Smooth muscle cell (in vitro differentiated cells): ENCODE results near the gene MMP23B. TPM values are rescaled to one million over a fixed set of nuclear protein-coding genes. Genes with fewer than 3 reads are reported as not detected.
"Not testable (repeated sequence)": the region's sequence is repeated elsewhere in the genome, so short reads cannot be mapped to it uniquely, and the experiment has no call there.

ENCODE experiments used
- DNase-seq: peaks from one replicate; lab custom pipeline; 2025; ENCODE audit not compliant: unreplicated experiment; lab: John Stamatoyannopoulos, UW
- H2AFZ ChIP-seq: fragments of 200-600 bp; sonication (generic); 2 replicates; pipeline ENCODE4 v1.6.0; 2016; ENCODE audit warnings: antibody characterized with exemption, low read depth, mild to moderate bottlenecking
- H3F3A ChIP-seq: fragments of 200-600 bp; sonication (generic); 2 replicates; pipeline ENCODE4 v1.6.0; 2017; ENCODE audit warnings: antibody characterized with exemption, low read depth
- H3K27ac ChIP-seq: fragments of 200-600 bp; sonication (generic); 2 replicates; pipeline ENCODE4 v1.5.1; 2016; ENCODE audit warnings: low read depth, mild to moderate bottlenecking
- H3K27me3 ChIP-seq: fragments of 200-600 bp; sonication (generic); 2 replicates; pipeline ENCODE4 v1.6.1; 2016; ENCODE audit warnings: low read depth, mild to moderate bottlenecking
- H3K36me3 ChIP-seq: fragments of 200-600 bp; sonication (generic); 2 replicates; pipeline ENCODE4 v1.5.1; 2016; ENCODE audit warnings: low read depth
- H3K4me1 ChIP-seq: fragments of 200-600 bp; sonication (generic); 2 replicates; pipeline ENCODE4 v1.5.1; 2016; ENCODE audit warnings: low read depth
- H3K4me2 ChIP-seq: fragments of 200-600 bp; sonication (generic); 2 replicates; pipeline ENCODE4 v1.6.0; 2016; ENCODE audit warnings: mild to moderate bottlenecking
- H3K4me3 ChIP-seq: fragments of 200-600 bp; sonication (generic); 2 replicates; pipeline ENCODE4 v1.5.1; 2016; ENCODE audit warnings: mild to moderate bottlenecking
- H3K79me2 ChIP-seq: fragments of 200-600 bp; sonication (generic); 2 replicates; pipeline ENCODE4 v1.6.0; 2016; ENCODE audit warnings: low read depth, mild to moderate bottlenecking
- H3K9ac ChIP-seq: fragments of 200-600 bp; sonication (generic); 2 replicates; pipeline ENCODE4 v1.6.0; 2016; ENCODE audit warnings: low read depth
- H3K9me3 ChIP-seq: fragments of 200-600 bp; sonication (generic); replicated peaks from 2 replicates; pipeline ENCODE4 v1.5.1; 2016; ENCODE audit warnings: low read depth
- H4K20me1 ChIP-seq: fragments of 200-600 bp; sonication (generic); 2 replicates; pipeline ENCODE4 v1.6.0; 2016; ENCODE audit warnings: low read depth
- CTCF ChIP-seq: fragments of 200-600 bp; sonication (generic); IDR thresholded peaks from 2 replicates; pipeline ENCODE4 v1.5.1; 2017; ENCODE audit warnings: borderline replicate concordance, mild to moderate bottlenecking, antibody characterized with exemption; ENCODE audit not compliant: insufficient read depth, poor library complexity, severe bottlenecking
- WGBS: methylation state at CpG from one replicate; pipeline ENCODE4 v1.1.7; 2016; ENCODE audit warnings: low lambda C conversion rate; 5-methylcytosine and 5-hydroxymethylcytosine counted together
- polyA plus RNA-seq: library from polyadenylated mRNA; unstranded; fragments of >200 nt; fragmentation: Nextera tagmentation; extraction: Ambion mirVana; gene quantifications from 2 replicates; pipeline ENCODE4 v1.2.1, GENCODE V29; 2016
- total RNA-seq: library from RNA; depleted of rRNA; stranded (reverse); fragments of >200 nt; gene quantifications from 2 replicates; pipeline ENCODE4 v1.2.3, GENCODE V29; 2014

Gene MMP23B
- total and polyA plus RNA-seq, 2 experiments from 2014 or later, result 81.7 to 218 TPM

GRCh38 chr1:1648265-1648664 lies 16.3 kb downstream of the MMP23B start:
- H3K27ac ChIP-seq, H3K79me2 ChIP-seq, H3K4me2 ChIP-seq, H3K4me1 ChIP-seq, H3K4me3 ChIP-seq, H3F3A ChIP-seq, H4K20me1 ChIP-seq, DNase-seq, H2AFZ ChIP-seq, H3K9me3 ChIP-seq, H3K36me3 ChIP-seq, H3K27me3 ChIP-seq, H3K9ac ChIP-seq: not testable (repeated sequence)
- WGBS, result 94% methylated on average over 11 of the region's 11 CpGs

- not testable (repeated sequence) for H3K36me3 ChIP-seq, H4K20me1 ChIP-seq, H3K9me3 ChIP-seq, H3F3A ChIP-seq, H3K4me1 ChIP-seq, H3K27me3 ChIP-seq
- Histone ChIP-seq H3K9ac (peak within 1 kb of the TSS; percentile 98), H3K4me3 (peak within 1 kb of the TSS; percentile 63), H3K27ac (peak within 1 kb of the TSS; percentile 99), H3K79me2 (peaks cover 28% of the 10 kb centered on the region), H2AFZ (peak within 1 kb of the TSS; percentile 51), H3K4me2 (peak within 1 kb of the TSS; percentile 82)
- TF ChIP-seq CTCF, result peak; percentile 19
- 1% methylated on average over 58 of the region's 96 CpGs for WGBS
- peak; percentile 73 for DNase-seq
Measured at GRCh38 chr1:1658583-1659549, 26.9 kb downstream of the MMP23B start, which contains the start of gene CDK11B. TSS of gene CDK11B (minus strand) at chr1:1659004. CDS start at chr1:1657485, 1,519 bp downstream.

GRCh38 chr1:1662392-1662791 lies 30.4 kb downstream of the MMP23B start:
- not testable (repeated sequence) for H3K4me1 ChIP-seq, H3K27me3 ChIP-seq, H3K9ac ChIP-seq, H4K20me1 ChIP-seq, H3K9me3 ChIP-seq, H3F3A ChIP-seq, H3K36me3 ChIP-seq, H3K79me2 ChIP-seq, H2AFZ ChIP-seq, H3K4me3 ChIP-seq, DNase-seq
- Histone ChIP-seq H3K4me2 (peak overlapping the region; percentile 60), H3K27ac (peak overlapping the region; percentile 75)
- WGBS, result 61% methylated on average over 9 of the region's 9 CpGs

- not testable (repeated sequence) for H3K9ac ChIP-seq, H3K36me3 ChIP-seq, H3K4me3 ChIP-seq, H3K27me3 ChIP-seq, H3F3A ChIP-seq, H4K20me1 ChIP-seq, H3K79me2 ChIP-seq, H3K9me3 ChIP-seq, DNase-seq, H3K4me1 ChIP-seq, H2AFZ ChIP-seq
- WGBS, result 74% methylated on average over 15 of the region's 15 CpGs
- Histone ChIP-seq H3K27ac (peak overlapping the region; percentile 75), H3K4me2 (peak overlapping the region; percentile 60)
Measured at GRCh38 chr1:1662830-1663560, 31.0 kb downstream of the MMP23B start.

- not testable (repeated sequence) for H3K9me3 ChIP-seq, H3K36me3 ChIP-seq, H2AFZ ChIP-seq, H3K4me1 ChIP-seq, H3K79me2 ChIP-seq, DNase-seq, H4K20me1 ChIP-seq, H3K9ac ChIP-seq, H3K4me3 ChIP-seq, H3K27me3 ChIP-seq, H3K4me2 ChIP-seq, H3K27ac ChIP-seq, H3F3A ChIP-seq
- WGBS, result 83% methylated on average over 4 of the region's 11 CpGs
Measured at GRCh38 chr1:1664318-1664717, 32.3 kb downstream of the MMP23B start.
